ENCODE data around the gene CHRFAM7A. TPM values are rescaled to one million over a fixed set of nuclear protein-coding genes. Genes with fewer than 3 reads are reported as not detected.

Gene CHRFAM7A
- total RNA-seq, 1 donor from 2014 or later, result not detected

Other genes with a start within 250 kb of the CHRFAM7A start
- gene GOLGA8R, start 20.7 kb upstream of the CHRFAM7A start, total RNA-seq, result 1.3 and 2.3 TPM in 2 replicates
- gene GOLGA8Q, start 158.5 kb upstream of the CHRFAM7A start, total RNA-seq, result 0.64 and 1.8 TPM in 2 replicates
- gene GOLGA8H, start 210.5 kb upstream of the CHRFAM7A start, total RNA-seq, result 0.35 TPM in 1 of 2 replicates, not detected in the other